H9 (cell line): ENCODE measurements around the gene LEKR1. TPM values are rescaled to one million over a fixed set of nuclear protein-coding genes. Genes with fewer than 3 reads are reported as not detected.
A peak's percentile ranks its signal among the peaks of the same experiment; 100 is the strongest.
"Not testable (repeated sequence)": the region's sequence is repeated elsewhere in the genome, so short reads cannot be mapped to it uniquely, and the experiment has no call there.

Source experiments
- DNase-seq: peaks from one replicate; pipeline ENCODE4 v3.0.0-alpha.2; 2017
- H2AFZ ChIP-seq: one replicate; pipeline ENCODE4 v1.6.1; 2013; ENCODE audit warnings: mild to moderate bottlenecking, low read length, control low read depth, moderate library complexity
- H2AK5ac ChIP-seq: 2 replicates; pipeline ENCODE4 v1.6.1; 2013; ENCODE audit warnings: low read length, control low read depth, mixed read lengths; ENCODE audit not compliant: insufficient read length
- H2BK120ac ChIP-seq: one replicate; pipeline ENCODE4 v1.6.1; 2013; ENCODE audit warnings: low read depth, mild to moderate bottlenecking, low read length, control low read depth, inconsistent platforms; ENCODE audit not compliant: poor library complexity, severe bottlenecking
- H2BK12ac ChIP-seq: 2 replicates; pipeline ENCODE4 v1.6.1; 2013; ENCODE audit warnings: low read length, control low read depth, mixed read lengths, low read depth; ENCODE audit not compliant: insufficient read length
- H2BK15ac ChIP-seq: 2 replicates; pipeline ENCODE4 v1.6.1; 2013; ENCODE audit warnings: low read depth, low read length, control low read depth
- H2BK20ac ChIP-seq: one replicate; pipeline ENCODE4 v1.6.1; 2013; ENCODE audit warnings: low read depth, mild to moderate bottlenecking, low read length, control low read depth, inconsistent platforms; ENCODE audit not compliant: poor library complexity, severe bottlenecking
- H2BK5ac ChIP-seq: 2 replicates; pipeline ENCODE4 v1.6.1; 2013; ENCODE audit warnings: low read length, control low read depth, mixed read lengths; ENCODE audit not compliant: insufficient read length
- H3K14ac ChIP-seq: 2 replicates; pipeline ENCODE4 v1.6.1; 2013; ENCODE audit warnings: low read length, control low read depth; ENCODE audit not compliant: insufficient read depth
- H3K18ac ChIP-seq: 2 replicates; pipeline ENCODE4 v1.6.1; 2013; ENCODE audit warnings: low read depth, mild to moderate bottlenecking, mixed read lengths, low read length, control low read depth; ENCODE audit not compliant: insufficient read length
- H3K23ac ChIP-seq: 2 replicates; pipeline ENCODE4 v1.6.1; 2013; ENCODE audit warnings: low read length, control low read depth, mixed read lengths, low read depth; ENCODE audit not compliant: insufficient read length
- H3K23me2 ChIP-seq: 2 replicates; pipeline ENCODE4 v1.6.1; 2013; ENCODE audit warnings: low read depth, mild to moderate bottlenecking, mixed read lengths, low read length, control low read depth; ENCODE audit not compliant: insufficient read length, poor library complexity, severe bottlenecking
- H3K27ac ChIP-seq: 2 replicates; pipeline ENCODE4 v1.5.1; 2013; ENCODE audit warnings: low read length, control low read depth, mixed read lengths, low read depth; ENCODE audit not compliant: insufficient read length
- H3K27me3 ChIP-seq: 2 replicates; pipeline ENCODE4 v1.6.1; 2013; ENCODE audit warnings: low read length, control low read depth, inconsistent platforms; ENCODE audit not compliant: insufficient read depth
- H3K4ac ChIP-seq: 2 replicates; pipeline ENCODE4 v1.6.1; 2013; ENCODE audit warnings: low read depth, mild to moderate bottlenecking, control low read depth, inconsistent platforms, low read length, moderate library complexity
- H3K4me1 ChIP-seq: 2 replicates; pipeline ENCODE4 v1.6.1; 2013; ENCODE audit warnings: low read length, control low read depth, inconsistent platforms; ENCODE audit not compliant: insufficient read depth
- H3K4me2 ChIP-seq: 2 replicates; pipeline ENCODE4 v1.6.1; 2013; ENCODE audit warnings: low read length, control low read depth, mixed read lengths; ENCODE audit not compliant: insufficient read length, insufficient read depth
- H3K56ac ChIP-seq: 2 replicates; pipeline ENCODE4 v1.6.1; 2013; ENCODE audit warnings: low read depth, mild to moderate bottlenecking, mixed read lengths, low read length, control low read depth; ENCODE audit not compliant: insufficient read length
- H3K79me1 ChIP-seq: 2 replicates; pipeline ENCODE4 v1.6.1; 2013; ENCODE audit warnings: low read depth, mild to moderate bottlenecking, moderate library complexity, low read length, control low read depth, inconsistent platforms; ENCODE audit not compliant: insufficient read depth, poor library complexity, severe bottlenecking
- H3K79me2 ChIP-seq: 2 replicates; pipeline ENCODE4 v1.6.1; 2013; ENCODE audit warnings: low read length, control low read depth, inconsistent platforms; ENCODE audit not compliant: insufficient read depth
- H3K9ac ChIP-seq: 2 replicates; pipeline ENCODE4 v1.6.1; 2013; ENCODE audit warnings: low read length, control low read depth, mixed read lengths; ENCODE audit not compliant: insufficient read length; ENCODE audit errors: extremely low read depth
- H3K9me3 ChIP-seq: one replicate; pipeline ENCODE4 v1.6.1; 2013; ENCODE audit warnings: low read depth, low read length, inconsistent platforms; ENCODE audit not compliant: control insufficient read depth
- H3T11ph ChIP-seq: one replicate; pipeline ENCODE4 v1.6.1; 2013; ENCODE audit warnings: mild to moderate bottlenecking, low read length, control low read depth, inconsistent platforms
- H4K20me1 ChIP-seq: one replicate; pipeline ENCODE4 v1.6.1; 2013; ENCODE audit not compliant: control insufficient read depth, insufficient read length, insufficient read depth
- H4K5ac ChIP-seq: 2 replicates; pipeline ENCODE4 v1.6.1; 2013; ENCODE audit warnings: low read depth, mild to moderate bottlenecking, mixed read lengths, low read length, control low read depth; ENCODE audit not compliant: insufficient read length
- H4K8ac ChIP-seq: replicated peaks from 2 replicates; pipeline ENCODE4 v1.6.1; 2013; ENCODE audit warnings: low read length, control low read depth, mixed read lengths, low read depth; ENCODE audit not compliant: insufficient read length
- H4K91ac ChIP-seq: 2 replicates; pipeline ENCODE4 v1.6.1; 2013; ENCODE audit warnings: low read depth, mild to moderate bottlenecking, moderate library complexity, mixed read lengths, low read length, control low read depth; ENCODE audit not compliant: insufficient read length
- H3K27ac Mint-ChIP-seq, 3 experiments: 2 replicates in 2 of 3; 3 replicates in 1 of 3; pipeline ENCODE4 v1.8.0; 2020 to 2021; ENCODE audit warnings: mixed read lengths in 3 of 3, mild to moderate bottlenecking in 1 of 3, moderate library complexity in 1 of 3
- H3K27me3 Mint-ChIP-seq: 2 replicates; pipeline ENCODE4 v1.8.0; 2021; ENCODE audit warnings: low read depth, mild to moderate bottlenecking, moderate library complexity, mixed read lengths
- H3K36me3 Mint-ChIP-seq, 3 experiments: 2 replicates in 2 of 3; 3 replicates in 1 of 3; pipeline ENCODE4 v1.8.0; 2020 to 2021; ENCODE audit warnings: low read depth in 3 of 3, mixed read lengths in 3 of 3; ENCODE audit not compliant: insufficient read depth in 1 of 3
- H3K4me1 Mint-ChIP-seq, 2 experiments: 2 replicates each; pipeline ENCODE4 v1.8.0; 2020; ENCODE audit warnings: mixed read lengths in 2 of 2
- H3K4me3 Mint-ChIP-seq, 2 experiments: 2 replicates in 1 of 2; 3 replicates in 1 of 2; pipeline ENCODE4 v1.8.0; 2020 to 2021; ENCODE audit warnings: mild to moderate bottlenecking in 2 of 2, mixed read lengths in 2 of 2, moderate library complexity in 1 of 2
- H3K9me3 Mint-ChIP-seq, 2 experiments: 2 replicates in 1 of 2; 3 replicates in 1 of 2; pipeline ENCODE4 v1.8.0; 2020; ENCODE audit warnings: mild to moderate bottlenecking in 2 of 2, mixed read lengths in 2 of 2, moderate library complexity in 1 of 2
- WGBS: extraction: QIAGEN DNeasy Blood & Tissue Kit; methylation state at CpG from one replicate; pipeline ENCODE4 v1.1.7; 2013; ENCODE audit warnings: missing lambda C conversion rate, low lambda C conversion rate, mixed read lengths; ENCODE audit not compliant: insufficient read length; ENCODE audit errors: extremely low coverage; 5-methylcytosine and 5-hydroxymethylcytosine counted together
- total RNA-seq: library from RNA; stranded (reverse); gene quantifications from 2 replicates; pipeline ENCODE4 v1.2.1, GENCODE V29; 2021

The LEKR1 gene
- total RNA-seq, 1 experiment from 2014 or later: not detected

DNA sequence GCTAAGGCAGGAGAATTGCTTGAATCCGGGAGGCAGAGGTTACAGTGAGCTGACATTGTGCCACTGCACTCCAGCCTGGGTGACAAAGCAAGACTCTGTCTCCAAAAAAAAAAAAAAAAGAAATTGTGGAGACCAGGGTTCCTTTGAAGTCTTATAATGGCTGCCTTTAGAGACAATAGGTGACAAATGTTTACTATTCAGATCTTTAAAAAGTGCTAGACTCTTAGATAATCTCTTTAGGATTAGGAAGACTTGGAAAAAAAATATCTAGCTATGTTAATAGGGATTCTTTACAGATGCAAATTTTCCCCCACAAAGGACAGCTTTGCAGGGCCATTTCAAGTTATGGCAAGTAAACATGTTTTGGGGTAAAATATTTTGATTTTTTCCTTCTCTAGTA is 71.7 kb downstream of the LEKR1 start:
- not testable (repeated sequence) for H3K23me2 ChIP-seq, H2BK120ac ChIP-seq, H3K18ac ChIP-seq, H3K4me2 ChIP-seq, H3K9me3 ChIP-seq, H4K20me1 ChIP-seq, H4K91ac ChIP-seq, H3K27me3 ChIP-seq, H2BK20ac ChIP-seq, H3K14ac ChIP-seq, H4K5ac ChIP-seq, H3K27me3 Mint-ChIP-seq, H2BK5ac ChIP-seq, H3K4me3 Mint-ChIP-seq, H3K79me1 ChIP-seq, H3K27ac ChIP-seq, H3K9ac ChIP-seq, H2AFZ ChIP-seq, H3T11ph ChIP-seq, H2BK12ac ChIP-seq, H4K8ac ChIP-seq, H3K79me2 ChIP-seq, H2BK15ac ChIP-seq, H3K4ac ChIP-seq, DNase-seq, H3K23ac ChIP-seq, H3K4me1 ChIP-seq, H3K56ac ChIP-seq, H2AK5ac ChIP-seq
- no CpG with 5 or more reads among the region's 1 CpG for WGBS
- H3K27ac Mint-ChIP-seq: peak overlapping the region in 1 of 3 experiments; percentile 40; a peak in 1 of 7 replicates
- peaks cover 10 to 16% of the 10 kb centered on the region in 2 experiments; a peak in 3 of 5 replicates for H3K9me3 Mint-ChIP-seq
- peaks cover 0 to 21% (median 1%) of the 10 kb centered on the region in 3 experiments; a peak in 4 of 7 replicates for H3K36me3 Mint-ChIP-seq
- peaks cover 14 to 18% of the 10 kb centered on the region in 2 experiments for H3K4me1 Mint-ChIP-seq
